Hematopoietic multipotent progenitor cell (in vitro differentiated cells): ENCODE results near the gene DPAGT1. TPM values are rescaled to one million over a fixed set of nuclear protein-coding genes. Genes with fewer than 3 reads are reported as not detected.
"Not testable (repeated sequence)": the region's sequence is repeated elsewhere in the genome, so short reads cannot be mapped to it uniquely, and the experiment has no call there.

ENCODE experiments used
- DNase-seq, 3 donors: peaks; one replicate each; pipeline ENCODE4 v3.0.0-alpha.2; 2011 to 2015; ENCODE audit warnings: low read depth in 2 of 3, low spot score in 2 of 3
- total RNA-seq: library from RNA; depleted of rRNA; stranded (reverse); fragments of >200 nt; gene quantifications from one replicate; pipeline ENCODE4 v1.2.3, GENCODE V29; 2012

Gene DPAGT1
- total RNA-seq: 27.2 TPM

DNA sequence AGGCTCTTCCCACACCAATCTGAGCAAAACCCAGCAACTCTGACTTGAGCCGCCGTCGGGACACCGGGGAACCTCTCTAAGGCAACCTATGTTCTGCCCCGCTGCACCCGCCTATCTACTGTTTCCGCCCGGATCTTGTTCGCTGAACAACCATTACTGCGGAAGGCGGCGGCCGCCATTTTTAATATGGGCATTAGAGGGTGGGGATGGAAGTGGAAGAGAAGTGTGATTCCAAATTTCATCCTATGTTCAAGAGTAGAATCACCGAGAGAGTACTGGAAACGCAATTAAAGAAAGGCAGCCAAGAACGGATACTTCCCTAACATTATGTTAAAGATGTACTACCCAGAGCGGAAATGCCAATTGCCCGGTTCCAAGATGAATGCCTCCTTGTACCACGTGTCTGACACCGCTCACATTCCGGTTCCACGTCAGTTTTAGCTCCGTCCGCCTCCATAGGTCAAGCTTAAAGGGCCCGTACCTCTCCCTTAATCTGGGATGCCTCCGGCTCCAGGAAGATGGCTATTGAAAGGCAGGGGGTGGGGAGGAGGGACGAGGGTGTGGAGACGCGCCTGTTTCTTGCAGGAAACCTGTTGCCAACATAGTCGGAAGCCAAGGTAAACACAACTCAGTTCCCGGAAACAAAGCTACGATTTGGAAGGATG is at the start of gene DPAGT1:
TSS of gene DPAGT1 (minus strand) at position 95 of the 665 bp plus-strand sequence. CDS start 198 bp downstream, outside the sequence.
- peak; percentile 75 to 91 (median 88) for DNase-seq

GRCh38 chr11:119149786-119150275 is 48.2 kb upstream of the DPAGT1 start:
- DNase-seq: no peak

DNA sequence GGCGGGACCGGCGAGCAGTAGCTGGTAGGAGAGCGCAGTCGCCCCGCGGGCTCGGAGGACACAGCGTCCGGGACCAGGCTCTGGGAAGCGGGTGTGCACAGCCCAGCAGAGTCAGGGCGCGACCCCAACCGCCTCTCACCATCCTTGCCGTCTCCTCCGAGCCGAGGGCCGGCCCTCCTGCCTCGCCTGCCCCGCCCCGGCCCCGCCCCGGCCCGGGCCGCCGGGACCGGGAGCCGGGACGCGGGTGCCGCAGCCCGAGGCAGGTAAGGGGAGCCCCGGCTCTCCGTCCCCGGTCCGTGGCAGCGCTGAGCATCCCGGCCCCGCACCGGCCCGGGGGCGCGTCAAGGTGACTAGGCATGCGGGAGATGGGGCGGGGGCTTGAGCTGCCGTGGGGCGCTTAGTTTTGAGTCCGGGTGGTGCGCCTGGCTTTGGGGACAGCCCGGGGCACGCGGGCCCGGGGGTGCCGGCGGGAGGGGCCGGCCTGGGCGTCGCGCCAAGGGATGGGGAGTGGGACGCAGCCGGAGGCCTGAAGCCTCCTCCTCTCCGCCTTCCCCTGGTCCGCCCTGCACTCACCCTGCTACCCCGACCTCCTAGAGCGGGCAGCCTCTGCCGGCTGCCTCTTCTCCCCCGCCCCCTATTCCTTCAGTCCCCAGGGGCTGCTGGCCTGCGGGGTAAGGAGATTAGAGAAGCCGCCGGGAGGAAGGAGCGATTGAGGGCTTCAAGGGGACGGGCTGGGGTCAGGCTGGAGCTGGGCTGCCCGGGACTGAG is 47.5 kb upstream of the DPAGT1 start, which contains the start of gene ABCG4:
TSS of gene ABCG4 (plus strand) at position 35 of the 768 bp plus-strand sequence. CDS start 914 bp downstream, outside the sequence.
- DNase-seq: peak in 1 of 3 donors; percentile 28

DNA sequence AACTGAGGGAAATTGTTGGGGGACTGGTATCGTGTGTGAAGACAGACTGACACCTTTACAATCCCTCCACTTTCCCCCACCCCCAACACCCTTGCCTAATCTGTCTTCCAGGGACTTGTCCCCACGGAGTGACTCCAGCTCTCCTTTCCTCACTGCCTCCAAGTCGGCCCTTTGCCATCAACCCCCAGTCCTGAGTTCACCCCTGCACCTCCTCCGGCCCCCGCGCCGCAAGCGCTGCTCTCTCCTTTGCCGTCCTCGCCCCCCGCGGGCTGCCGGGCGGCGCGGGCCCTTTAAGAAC is 47.0 kb upstream of the DPAGT1 start:
- DNase-seq: no peak

GRCh38 chr11:119147604-119148333 is 46.1 kb upstream of the DPAGT1 start:
- DNase-seq: no peak

DNA sequence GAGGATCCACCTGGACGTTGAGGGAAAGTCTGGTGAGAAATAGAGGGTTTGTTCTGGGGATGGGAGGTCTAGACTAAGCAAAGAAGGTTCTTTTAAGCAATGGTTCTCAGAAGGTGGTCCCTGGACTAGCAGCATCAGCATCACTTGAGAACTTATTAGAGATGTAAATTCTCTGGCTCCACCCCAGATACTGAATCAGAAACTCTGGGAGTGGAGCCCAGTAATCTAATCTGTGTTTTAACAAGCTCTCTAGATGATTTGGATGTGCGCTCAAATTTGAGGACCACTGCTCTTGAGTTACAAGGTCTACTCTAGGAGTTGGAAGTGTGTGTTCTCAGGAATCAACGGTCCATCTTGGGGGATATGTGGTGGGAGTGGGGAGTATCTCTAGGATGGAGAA is 43.9 kb upstream of the DPAGT1 start:
- DNase-seq: no peak

DNA sequence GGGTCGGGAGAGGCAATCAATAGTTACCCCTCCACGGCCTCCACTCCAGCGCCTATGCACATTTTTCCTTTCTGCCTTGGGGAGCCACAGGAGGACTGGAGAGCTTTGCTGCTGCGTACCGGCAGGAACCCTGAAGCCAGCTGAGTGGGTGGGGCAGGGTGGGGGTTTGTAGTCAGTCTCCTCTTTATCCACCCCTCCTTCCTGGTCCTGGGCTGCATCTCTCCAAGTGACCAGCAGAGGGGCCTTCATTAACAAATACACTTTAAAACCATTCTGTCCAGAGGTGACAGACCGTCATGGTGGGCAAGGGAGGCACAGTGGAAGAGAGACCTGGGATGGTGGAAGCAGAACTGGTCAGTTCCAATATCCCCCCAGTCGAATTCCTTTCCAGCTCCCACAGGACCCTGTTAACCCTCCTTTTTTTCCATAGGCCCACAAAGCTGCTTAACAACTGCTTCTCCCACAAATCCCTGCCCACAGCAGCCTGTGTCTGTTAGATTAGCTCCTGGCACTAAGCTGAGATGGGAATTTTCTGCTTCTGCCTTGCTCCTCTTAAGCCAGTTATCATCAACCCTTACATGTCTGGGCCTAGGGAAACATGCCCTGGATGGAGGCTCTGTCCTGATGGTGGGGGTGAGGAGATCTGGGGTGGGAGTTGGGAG is 43.3 kb upstream of the DPAGT1 start:
- DNase-seq: peak in 2 of 3 donors; percentile 69 to 78

- DNase-seq: not testable (repeated sequence)
Measured at GRCh38 chr11:119139276-119139675, 37.6 kb upstream of the DPAGT1 start.

- peak in 1 of 3 donors; percentile 26 for DNase-seq
Measured at GRCh38 chr11:119134389-119134978, 32.8 kb upstream of the DPAGT1 start.

GRCh38 chr11:119130662-119131061 is 29.0 kb upstream of the DPAGT1 start:
- no peak for DNase-seq

GRCh38 chr11:119126675-119127268 is 25.1 kb upstream of the DPAGT1 start:
- DNase-seq: no peak

DNA sequence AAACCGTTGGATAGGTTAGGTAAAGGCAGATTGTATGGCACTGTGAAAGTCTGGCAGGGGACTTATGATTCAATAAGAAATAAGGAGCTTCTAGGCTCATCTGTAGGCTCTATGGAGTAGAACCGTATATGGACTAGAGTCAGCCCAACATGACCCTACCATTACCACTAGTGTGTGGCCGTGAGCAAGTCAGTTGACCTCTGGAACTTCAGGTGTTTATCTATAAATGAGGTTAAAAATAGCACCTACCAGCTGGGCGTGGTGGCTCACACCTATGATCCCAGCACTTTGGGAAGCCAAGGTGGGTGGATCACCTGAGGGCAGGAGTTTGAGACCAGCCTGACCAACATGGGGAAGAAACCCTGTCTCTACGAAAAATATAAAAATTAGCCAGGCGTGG is 24.2 kb upstream of the DPAGT1 start:
- no peak for DNase-seq

DNA sequence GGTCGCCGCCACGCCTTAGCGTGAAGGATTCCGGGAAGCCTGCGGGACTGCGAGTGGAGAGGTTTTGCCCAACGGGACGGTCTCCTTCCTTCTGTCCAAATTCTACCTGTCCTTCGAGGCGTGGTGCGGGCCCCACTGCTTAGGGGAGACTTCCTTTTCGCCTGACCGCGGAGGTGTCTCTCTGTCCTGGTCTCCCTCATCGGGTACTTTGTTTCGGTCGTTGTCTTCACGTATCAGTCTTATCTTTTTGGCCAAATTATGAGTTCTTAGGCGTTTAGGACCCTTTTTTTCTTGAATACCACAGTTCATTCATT is 20.1 kb upstream of the DPAGT1 start:
- no peak for DNase-seq

- DNase-seq: peak; percentile 94 to 100 (median 99)
Measured at GRCh38 chr11:119121008-119121810, 19.6 kb upstream of the DPAGT1 start, which contains the start of gene HINFP. TSS of gene HINFP (plus strand) at chr11:119121580. CDS start at chr11:119126945, 5,365 bp downstream.

DNA sequence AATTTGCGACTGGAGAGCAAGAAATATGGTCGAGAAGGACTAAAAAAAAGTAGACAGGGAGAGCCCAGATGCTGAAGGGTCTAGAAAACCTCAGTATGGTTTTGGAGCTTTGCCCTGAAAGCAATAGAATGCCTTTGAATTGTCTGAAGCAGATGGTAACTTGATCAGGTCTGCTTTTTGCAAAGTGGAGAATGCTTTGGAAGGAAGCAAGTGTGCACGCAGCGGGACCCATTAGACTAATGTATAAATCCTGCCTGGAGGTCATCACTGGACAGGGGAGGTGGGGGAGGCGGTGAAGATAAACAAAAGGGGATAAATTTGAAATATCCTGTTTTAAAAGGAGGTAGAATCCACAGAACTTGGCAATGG is 19.0 kb upstream of the DPAGT1 start:
- no peak for DNase-seq

- DNase-seq: no peak
Measured at GRCh38 chr11:119118946-119119345, 17.3 kb upstream of the DPAGT1 start.

DNA sequence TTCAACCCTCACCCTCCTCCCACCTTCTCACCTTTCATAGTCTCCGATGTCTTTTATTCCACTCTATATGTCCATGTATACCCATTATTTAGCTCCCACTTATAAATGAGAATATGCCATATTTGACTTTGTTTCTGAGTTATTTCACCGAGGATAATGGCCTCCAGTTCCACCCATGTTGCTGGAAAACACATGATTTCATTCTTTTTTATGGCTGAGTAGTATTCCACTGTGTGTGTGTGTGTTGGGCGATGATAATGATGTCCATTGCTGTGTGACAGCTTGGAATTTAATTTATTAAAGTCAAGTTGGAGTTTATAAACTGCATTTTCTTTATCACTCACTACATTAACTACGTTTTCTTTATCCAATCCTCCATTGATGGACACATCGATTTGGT is 16.6 kb upstream of the DPAGT1 start:
- DNase-seq: no peak

DNA sequence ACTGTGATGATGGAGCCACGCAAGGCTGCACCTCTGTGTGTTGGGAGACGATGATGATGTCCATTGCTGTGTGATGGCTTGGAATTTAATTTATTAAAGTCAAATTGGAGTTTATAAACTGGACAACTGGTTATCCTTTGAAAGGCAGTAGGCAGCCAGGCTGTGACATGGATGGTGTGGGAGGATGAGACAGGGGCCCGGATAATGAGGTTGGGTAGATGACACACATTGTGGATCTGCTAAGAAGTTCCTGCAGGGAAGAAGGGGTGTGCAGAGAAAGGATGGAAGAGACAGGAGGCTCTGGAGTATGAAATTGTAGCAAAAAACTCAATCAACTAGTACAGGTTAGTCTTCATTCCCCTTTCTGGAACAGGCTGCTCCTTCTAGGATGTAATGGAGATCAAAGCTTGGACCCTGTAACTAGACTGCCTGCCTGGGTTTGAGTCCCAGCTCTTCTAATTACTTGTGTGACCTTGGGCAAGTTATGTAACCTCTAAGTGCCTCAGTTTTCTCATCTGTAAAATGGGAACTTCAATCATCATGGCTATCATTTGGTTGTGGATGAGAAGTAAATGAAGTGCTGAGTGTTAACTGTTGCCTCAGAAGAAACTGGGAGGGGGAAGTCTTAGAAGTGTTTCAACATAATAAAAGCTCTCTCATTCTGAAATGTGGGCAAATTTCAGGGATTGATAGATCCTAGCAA is 15.5 kb upstream of the DPAGT1 start:
- DNase-seq: no peak

DNA sequence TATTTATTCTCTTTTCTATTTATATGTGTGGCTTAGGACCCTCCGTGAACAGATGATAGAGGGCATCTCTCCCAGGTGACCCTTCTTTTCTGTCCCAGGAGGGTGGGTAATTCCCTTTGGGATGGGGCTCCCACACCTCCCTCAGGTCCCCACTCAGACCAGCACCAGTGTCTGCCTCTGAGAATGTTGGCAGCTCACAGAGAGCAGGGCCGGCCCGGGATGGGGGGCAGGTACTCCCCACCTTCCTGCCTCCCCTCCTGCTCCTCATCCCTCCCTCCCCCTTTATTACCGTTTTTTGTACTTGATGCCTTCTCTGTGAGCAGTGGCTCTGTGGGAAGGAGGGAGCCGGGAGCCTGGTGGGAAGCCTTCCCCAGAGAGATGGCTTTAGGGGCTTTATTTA is 14.9 kb upstream of the DPAGT1 start:
- DNase-seq: no peak
